Stimulated activated memory B cell treated with anti-CD40 and anti-IgM and Interleukin-4, amounts not matched to agents 10 μg/mL and 1 μg/mL and 100 μg/mL, for 72 hours (primary cell): Measurements from ENCODE around the gene DBN1.

Experiments used
- ATAC-seq: fragments of 150-1000 bp; cut with Tn5 transposase; 2 replicates; pipeline ENCODE4 v1.10.0; 2021
- H3K27ac Mint-ChIP-seq: one replicate; pipeline ENCODE4 v1.8.0; 2022; ENCODE audit warnings: mild to moderate bottlenecking, mixed read lengths
- H3K27me3 Mint-ChIP-seq: one replicate; pipeline ENCODE4 v1.8.0; 2022; ENCODE audit warnings: mixed read lengths
- H3K36me3 Mint-ChIP-seq: one replicate; pipeline ENCODE4 v1.8.0; 2022; ENCODE audit warnings: mixed read lengths
- H3K4me1 Mint-ChIP-seq: one replicate; pipeline ENCODE4 v1.8.0; 2022; ENCODE audit warnings: mixed read lengths
- H3K4me3 Mint-ChIP-seq: one replicate; pipeline ENCODE4 v1.8.0; 2022; ENCODE audit warnings: mild to moderate bottlenecking, moderate library complexity, mixed read lengths
- H3K9me3 Mint-ChIP-seq: one replicate; pipeline ENCODE4 v1.8.0; 2022; ENCODE audit warnings: mixed read lengths

The DBN1 gene

DNA sequence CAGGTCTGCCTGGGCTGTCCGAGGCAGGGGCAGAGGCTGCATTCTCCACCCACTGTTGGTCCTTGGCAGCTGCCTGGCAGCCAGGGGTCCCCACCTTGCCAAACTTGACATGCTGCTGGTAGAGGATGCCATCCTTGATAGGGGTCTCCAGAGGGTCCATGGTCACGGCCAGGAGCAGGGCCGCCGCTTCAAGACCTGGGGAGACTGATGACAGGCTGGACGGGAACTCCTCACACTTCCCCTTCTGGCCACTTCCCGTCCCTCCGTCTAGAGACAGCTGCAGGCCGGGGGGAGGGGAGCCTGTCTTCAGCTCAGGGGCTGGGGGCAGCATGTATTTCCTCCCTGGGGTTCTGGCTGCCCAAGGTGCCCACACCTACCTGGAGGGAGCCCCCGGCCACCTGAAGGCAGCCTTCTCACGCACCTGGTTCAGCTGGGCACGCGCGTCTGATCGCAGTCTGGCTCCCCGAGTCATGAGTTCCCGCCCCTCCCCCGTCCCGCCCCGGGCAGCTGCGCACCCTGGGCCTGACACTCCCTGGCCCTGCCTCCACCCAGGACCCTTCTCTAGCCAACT lies 36.0 kb upstream of the DBN1 start, which contains the start of gene DOK3:
DOK3 (minus strand) TSS at position 446 of the 571 bp plus-strand sequence; CDS start at position 160, 286 bp downstream.
- Mint-ChIP-seq H3K27ac (peak within 1 kb of the TSS; percentile 95), H3K9me3 (no peaks in the 10 kb centered on the region), H3K36me3 (peaks cover 63% of the 10 kb centered on the region), H3K27me3 (no peaks in the 10 kb centered on the region), H3K4me3 (peak within 1 kb of the TSS; percentile 94), H3K4me1 (peaks cover 63% of the 10 kb centered on the region)
- ATAC-seq: peak; percentile 72

DNA sequence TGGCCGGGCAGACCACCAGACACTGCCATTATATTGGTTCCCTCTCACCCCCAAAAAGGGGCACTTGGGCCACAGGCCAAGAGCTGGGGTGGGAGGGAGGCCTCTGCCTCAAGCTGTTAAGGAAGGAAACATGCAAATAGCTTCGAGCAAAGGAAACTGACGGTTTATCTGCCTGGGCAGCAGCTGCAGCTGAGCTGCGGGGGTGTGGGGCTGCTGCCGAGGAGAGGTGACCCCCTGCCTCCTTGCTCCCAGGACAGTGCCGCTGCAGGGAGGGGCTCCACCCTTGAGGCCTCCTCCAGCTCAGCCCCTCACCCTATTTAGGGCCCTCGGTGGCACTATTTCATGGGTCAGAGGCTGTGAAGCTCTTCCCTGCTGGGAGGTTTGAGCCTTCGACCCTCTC lies 35.4 kb upstream of the DBN1 start:
- Mint-ChIP-seq H3K36me3 (peaks cover 57% of the 10 kb centered on the region), H3K4me1 (peaks cover 57% of the 10 kb centered on the region), H3K4me3 (peak overlapping the region; percentile 94), H3K27me3 (no peaks in the 10 kb centered on the region), H3K9me3 (no peaks in the 10 kb centered on the region), H3K27ac (peak overlapping the region; percentile 95)
- peak; percentile 52 for ATAC-seq

DNA sequence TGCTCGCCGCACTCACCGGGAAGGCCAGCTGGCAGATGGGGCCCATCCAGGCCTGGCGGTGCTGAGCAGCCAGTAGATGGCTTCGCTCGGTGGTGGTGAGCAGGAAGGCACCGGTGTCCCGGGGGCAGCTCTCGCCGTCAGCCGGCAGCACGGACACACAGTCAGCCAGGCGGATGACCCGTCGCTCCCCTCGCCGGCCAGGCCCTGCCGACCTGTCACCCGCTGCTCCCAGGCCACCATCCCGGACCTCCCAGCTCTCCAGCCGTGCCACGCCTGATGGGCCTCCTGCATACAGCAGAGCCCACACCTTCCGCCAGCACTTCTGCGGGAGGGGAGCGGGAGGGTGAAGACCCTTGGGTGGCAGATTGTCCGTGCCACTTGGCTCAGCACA lies 34.8 kb upstream of the DBN1 start:
- peaks cover 50% of the 10 kb centered on the region for H3K36me3 Mint-ChIP-seq
- H3K4me1 Mint-ChIP-seq: peaks cover 61% of the 10 kb centered on the region
- no peaks in the 10 kb centered on the region for H3K9me3 Mint-ChIP-seq
- peak overlapping the region; percentile 94 for H3K4me3 Mint-ChIP-seq
- ATAC-seq: no peak
- peak overlapping the region; percentile 95 for H3K27ac Mint-ChIP-seq
- H3K27me3 Mint-ChIP-seq: no peaks in the 10 kb centered on the region

DNA sequence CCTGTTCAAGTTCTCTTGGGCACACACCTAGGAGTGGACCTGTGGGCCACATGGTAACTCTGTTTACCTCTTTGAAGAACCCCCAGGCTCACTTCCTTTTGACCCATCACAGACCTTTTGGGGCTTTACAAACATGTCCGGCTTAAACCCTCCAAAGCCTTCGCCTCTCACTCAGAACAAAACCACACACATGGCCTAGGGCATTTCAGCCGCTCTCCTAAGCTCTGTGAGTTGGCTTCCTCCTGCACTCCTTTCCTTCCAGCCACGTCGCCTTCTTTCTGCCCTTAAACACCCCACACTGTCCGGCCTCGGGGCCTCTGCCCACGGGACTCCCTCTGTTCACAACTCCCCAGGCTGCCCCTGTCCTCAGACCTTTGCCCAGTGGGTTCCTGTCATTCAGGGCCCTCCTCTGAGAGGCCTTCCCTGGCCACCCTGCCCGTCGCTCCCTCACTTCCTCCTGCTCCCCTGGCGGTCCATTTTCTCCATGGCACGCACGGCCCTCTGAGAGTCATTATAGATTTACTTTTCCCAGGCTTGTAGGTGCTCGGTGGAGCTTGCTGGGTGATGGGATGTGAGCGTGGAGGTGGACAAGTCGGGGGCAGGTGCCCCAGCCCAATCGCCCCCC lies 34.3 kb upstream of the DBN1 start:
- Mint-ChIP-seq H3K36me3 (peaks cover 48% of the 10 kb centered on the region), H3K27me3 (no peaks in the 10 kb centered on the region), H3K4me1 (peaks cover 67% of the 10 kb centered on the region), H3K27ac (peak overlapping the region; percentile 95), H3K4me3 (peak overlapping the region; percentile 94), H3K9me3 (no peaks in the 10 kb centered on the region)
- ATAC-seq: no peak

DNA sequence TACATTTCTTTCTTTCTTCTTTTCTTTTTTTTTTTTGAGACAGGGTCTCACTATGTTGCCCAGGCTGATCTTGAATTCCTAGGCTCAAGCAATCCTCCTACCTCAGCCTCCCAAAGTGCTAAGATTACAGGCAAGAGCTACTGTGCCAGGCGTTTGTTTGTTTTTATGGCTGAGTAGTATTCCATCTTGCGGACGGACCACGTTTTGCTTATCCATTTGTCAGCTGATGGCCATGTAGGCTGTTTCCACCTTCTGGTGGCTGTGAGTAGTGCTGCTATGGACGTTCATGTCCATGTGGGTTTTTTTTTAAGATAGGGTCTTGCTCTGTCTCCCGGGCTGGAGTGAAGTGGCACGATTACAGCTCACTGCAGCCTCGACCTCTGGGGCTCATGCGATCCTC lies 33.7 kb upstream of the DBN1 start:
- ATAC-seq: no peak
- H3K27ac Mint-ChIP-seq: peak overlapping the region; percentile 95
- peak overlapping the region; percentile 94 for H3K4me3 Mint-ChIP-seq
- H3K9me3 Mint-ChIP-seq: no peaks in the 10 kb centered on the region
- peaks cover 49% of the 10 kb centered on the region for H3K36me3 Mint-ChIP-seq
- peaks cover 72% of the 10 kb centered on the region for H3K4me1 Mint-ChIP-seq
- no peaks in the 10 kb centered on the region for H3K27me3 Mint-ChIP-seq

DNA sequence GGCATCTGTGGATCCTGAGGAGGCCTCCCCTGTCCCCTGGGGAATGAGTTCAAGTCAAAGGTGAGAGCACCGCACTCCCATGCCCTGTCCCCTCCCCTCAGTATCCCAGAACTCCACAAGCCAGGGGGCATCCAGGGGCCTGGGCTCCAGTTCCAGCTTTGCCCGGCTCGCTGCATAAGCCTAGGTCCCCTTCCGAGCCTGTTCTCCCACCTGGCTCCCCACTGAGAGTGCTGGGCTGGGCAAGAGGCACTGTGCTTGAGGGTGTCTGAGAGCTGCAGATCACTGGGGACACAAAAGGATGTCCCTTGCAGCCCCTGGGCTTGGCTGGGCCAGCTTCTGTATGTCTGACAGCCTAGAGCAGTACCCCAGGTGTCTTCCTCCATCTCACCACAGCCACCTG lies 31.6 kb upstream of the DBN1 start:
- H3K9me3 Mint-ChIP-seq: no peaks in the 10 kb centered on the region
- no peak overlapping the region for H3K4me3 Mint-ChIP-seq
- no peak for ATAC-seq
- no peaks in the 10 kb centered on the region for H3K27me3 Mint-ChIP-seq
- H3K4me1 Mint-ChIP-seq: peaks cover 77% of the 10 kb centered on the region
- H3K36me3 Mint-ChIP-seq: peaks cover 37% of the 10 kb centered on the region
- no peak overlapping the region for H3K27ac Mint-ChIP-seq

DNA sequence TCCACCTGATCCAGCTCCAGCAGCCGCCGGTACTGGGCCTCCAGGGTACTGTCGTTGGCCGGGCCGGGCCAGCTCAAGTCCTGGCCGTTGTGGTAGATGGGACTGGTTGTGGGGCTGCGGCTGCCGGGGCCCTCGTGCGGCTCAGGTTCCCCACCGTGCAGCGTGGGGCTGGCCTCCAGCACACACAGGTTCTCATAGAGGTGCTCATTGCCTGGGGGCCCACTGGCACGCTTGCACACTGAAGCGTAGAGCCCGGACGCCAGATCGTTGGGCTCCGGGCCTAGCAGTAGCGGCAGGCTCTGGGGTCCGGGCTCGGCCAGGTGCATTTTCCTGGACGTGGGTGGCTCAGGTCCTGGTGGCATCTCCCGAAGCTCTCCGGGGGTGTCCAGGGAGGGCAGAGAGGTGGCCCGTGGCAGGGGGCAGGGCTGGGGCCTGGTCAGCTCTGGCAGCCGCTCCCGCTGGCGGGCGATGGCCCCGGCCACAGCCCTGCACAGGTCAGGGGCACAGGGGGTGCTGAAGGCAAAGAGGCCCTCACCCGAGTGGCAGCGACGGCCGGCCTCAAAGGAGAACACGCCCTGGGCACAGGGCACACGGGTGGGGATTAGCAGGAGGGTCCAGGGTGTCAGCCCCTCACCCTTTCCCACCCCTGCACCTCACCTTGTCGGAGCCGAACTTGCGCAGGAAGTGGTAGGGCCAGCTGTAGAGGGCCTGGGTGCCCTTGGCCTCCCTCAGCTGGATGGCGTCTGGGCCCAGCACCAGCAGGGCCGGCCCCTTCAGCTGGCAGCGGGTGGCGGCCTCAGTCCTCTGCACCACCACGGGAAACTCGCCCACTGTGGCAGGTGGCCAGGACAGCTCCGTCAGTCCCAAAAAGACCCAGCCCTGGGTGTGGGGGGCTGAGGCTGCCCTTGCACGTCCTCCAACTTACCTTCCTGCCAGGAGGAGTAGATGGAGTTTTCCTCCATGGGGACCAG lies 30.9 kb upstream of the DBN1 start:
- Mint-ChIP-seq H3K27ac (no peak overlapping the region), H3K27me3 (no peaks in the 10 kb centered on the region), H3K4me3 (no peak overlapping the region), H3K36me3 (peaks cover 32% of the 10 kb centered on the region), H3K4me1 (peaks cover 76% of the 10 kb centered on the region), H3K9me3 (no peaks in the 10 kb centered on the region)
- no peak for ATAC-seq

DNA sequence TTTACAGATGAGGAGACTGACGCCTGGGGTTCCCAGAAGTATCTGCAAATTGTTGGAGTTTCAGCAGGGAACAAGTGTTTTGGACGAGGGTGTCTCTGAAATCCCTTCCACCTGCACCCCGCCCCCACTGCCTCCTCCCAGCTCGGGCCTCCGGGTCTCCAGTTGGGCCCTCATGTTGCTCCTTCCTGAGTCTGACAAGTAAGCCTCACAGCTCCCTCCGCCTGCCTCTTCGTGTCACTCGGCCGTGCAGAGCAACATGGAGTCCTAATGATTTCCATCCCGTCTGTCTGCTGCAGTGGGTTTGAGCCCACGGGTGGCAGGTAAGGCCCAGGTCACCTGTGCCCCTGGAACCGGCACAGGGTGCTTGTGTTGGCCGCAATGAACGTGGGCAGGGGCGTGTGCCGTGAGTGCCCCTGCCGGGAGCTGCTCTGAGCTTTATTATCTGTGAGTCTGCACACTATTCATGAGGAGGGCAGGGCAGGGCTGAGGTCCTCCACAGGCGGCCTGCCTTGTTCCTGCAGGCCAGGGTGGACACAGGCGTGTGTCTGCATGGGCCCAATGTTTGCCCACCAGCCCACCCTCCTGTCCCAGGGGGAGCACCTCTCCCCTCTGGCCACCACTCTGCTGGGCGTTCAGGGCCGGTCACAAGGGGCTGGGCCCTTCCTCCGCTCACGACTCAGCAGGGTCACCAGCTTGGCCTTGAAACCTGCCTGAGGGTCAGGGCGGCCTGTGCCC lies 30.1 kb upstream of the DBN1 start:
- ATAC-seq: no peak
- H3K9me3 Mint-ChIP-seq: no peaks in the 10 kb centered on the region
- H3K36me3 Mint-ChIP-seq: peaks cover 29% of the 10 kb centered on the region
- peaks cover 6% of the 10 kb centered on the region for H3K27me3 Mint-ChIP-seq
- H3K4me1 Mint-ChIP-seq: peaks cover 72% of the 10 kb centered on the region
- H3K27ac Mint-ChIP-seq: no peak overlapping the region
- H3K4me3 Mint-ChIP-seq: no peak overlapping the region

DNA sequence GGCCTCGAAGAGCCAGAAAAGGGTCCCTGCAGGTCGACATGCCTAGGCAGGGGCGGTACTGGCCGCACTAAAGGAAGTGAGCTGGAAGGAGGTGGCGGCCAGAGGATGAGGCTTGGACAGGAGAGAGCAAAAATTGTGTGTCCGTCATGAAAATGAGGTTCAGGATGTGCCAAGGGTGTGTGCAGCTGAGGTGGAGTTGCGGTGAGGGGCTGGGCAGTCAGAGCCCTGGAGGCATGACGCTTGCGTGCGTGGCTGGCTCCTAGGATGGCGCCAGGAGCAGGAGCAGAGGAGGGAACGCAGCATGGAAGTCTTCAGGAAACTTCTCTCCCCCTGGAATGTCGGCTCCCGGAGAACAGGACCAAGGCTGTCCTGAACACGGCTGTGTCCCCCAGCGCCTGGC lies 29.5 kb upstream of the DBN1 start:
- Mint-ChIP-seq H3K4me3 (peak overlapping the region; percentile 6), H3K9me3 (no peaks in the 10 kb centered on the region), H3K4me1 (peaks cover 73% of the 10 kb centered on the region), H3K27ac (peak overlapping the region; percentile 31), H3K27me3 (peaks cover 12% of the 10 kb centered on the region), H3K36me3 (peaks cover 25% of the 10 kb centered on the region)
- ATAC-seq: no peak

DNA sequence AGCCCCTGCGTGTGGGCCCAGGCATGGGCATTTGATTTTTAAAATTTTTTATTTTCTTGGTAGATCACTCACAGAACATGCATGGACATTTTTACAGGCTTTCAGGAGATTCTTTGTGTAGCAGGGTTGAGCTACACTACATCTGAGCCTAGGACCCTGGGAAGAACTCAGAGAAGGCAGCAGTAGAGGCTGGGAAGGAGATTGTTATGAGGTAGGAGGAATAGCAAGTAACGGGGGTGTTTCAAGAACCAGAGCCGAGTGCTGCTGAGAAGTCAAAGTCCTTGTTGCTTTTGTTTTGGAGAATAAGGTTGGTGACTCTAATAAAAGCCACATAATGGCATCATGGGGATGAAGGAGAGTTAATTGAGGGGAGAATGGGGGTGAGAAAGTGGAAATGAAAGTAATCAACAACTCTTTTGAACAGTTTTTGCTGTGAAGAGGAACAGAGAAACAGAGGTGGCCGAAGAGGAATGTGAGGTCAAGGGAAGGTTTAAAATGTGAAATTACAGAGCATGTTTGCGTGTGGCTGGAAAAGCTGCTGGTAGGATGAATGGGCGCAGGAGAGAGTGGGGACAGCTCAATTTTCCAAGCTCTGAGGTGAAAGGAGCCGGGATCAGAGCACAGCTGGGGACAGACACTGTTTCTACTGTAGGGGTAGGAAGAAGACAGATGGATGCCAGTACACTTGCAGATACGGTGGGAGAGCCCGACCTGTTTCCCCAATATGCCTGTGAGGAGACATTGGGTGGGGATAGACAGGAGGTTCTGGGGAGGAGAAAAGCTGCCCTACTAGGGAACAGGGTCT lies 28.6 kb upstream of the DBN1 start:
- ATAC-seq: no peak
- H3K27ac Mint-ChIP-seq: peak overlapping the region; percentile 31
- H3K4me1 Mint-ChIP-seq: peaks cover 69% of the 10 kb centered on the region
- H3K36me3 Mint-ChIP-seq: peaks cover 17% of the 10 kb centered on the region
- peak overlapping the region; percentile 33 for H3K4me3 Mint-ChIP-seq
- no peaks in the 10 kb centered on the region for H3K9me3 Mint-ChIP-seq
- peaks cover 12% of the 10 kb centered on the region for H3K27me3 Mint-ChIP-seq

DNA sequence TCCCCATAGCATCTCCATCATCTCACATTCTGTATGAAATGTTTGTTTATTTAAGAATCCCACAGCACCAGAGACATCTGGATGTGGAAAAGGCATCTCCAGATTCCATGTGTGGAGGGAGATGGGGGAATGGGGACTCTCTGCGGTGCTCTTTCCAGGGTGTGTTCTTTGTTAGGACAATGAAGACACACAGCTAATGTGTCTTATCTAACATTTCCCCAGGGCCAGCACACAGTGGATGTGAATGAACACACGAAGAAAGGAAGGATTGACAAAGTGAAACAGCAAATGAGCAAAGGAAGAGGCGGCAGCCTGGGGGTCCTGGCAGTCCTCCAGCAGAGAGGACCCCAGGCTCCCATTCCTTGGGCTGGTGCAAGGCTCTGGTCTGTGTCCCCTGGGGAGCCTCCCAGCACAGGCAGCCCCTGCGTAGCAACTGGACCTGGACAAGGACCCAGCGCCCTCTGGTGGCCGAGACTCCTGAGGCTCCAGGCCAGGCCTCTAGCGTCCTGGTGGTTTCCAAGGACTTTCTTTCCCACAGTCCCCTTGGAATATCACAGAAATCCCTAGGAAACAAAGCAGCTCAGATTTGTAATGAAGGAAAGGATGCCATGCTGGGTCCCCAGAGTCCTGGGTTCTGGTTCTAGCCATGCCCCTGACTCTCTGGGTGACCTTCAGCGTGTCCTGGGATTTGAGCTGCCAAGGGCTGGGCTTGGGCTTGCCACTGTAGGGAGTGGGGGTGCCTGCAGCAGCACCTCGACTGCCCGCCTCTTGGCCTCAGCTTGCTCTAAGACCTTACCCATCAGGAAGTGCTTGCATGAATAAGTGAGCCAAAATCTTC lies 27.5 kb upstream of the DBN1 start:
- H3K36me3 Mint-ChIP-seq: peaks cover 13% of the 10 kb centered on the region
- ATAC-seq: no peak
- no peak overlapping the region for H3K27ac Mint-ChIP-seq
- H3K9me3 Mint-ChIP-seq: no peaks in the 10 kb centered on the region
- peaks cover 12% of the 10 kb centered on the region for H3K27me3 Mint-ChIP-seq
- peaks cover 71% of the 10 kb centered on the region for H3K4me1 Mint-ChIP-seq
- no peak overlapping the region for H3K4me3 Mint-ChIP-seq

DNA sequence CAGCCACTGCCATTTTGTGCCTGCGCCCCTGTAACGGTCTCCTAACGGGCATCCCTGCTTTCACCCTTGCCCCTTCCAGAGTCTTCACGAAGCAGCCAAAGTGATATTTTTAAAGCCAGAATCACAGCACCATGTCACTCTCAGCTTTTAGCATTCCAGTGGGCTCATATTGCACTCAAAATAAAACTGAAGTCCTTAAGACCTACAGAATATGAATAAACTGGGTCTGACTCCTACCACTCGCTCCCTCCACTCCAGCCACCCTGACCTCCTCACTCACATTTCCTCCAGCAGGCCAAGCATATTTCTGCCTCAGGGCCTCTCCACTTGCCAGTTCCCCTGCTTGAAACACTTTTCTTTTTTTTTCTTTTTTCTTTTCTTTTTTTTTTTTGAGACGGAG lies 26.4 kb upstream of the DBN1 start:
- H3K27me3 Mint-ChIP-seq: peaks cover 12% of the 10 kb centered on the region
- no peak overlapping the region for H3K27ac Mint-ChIP-seq
- peaks cover 75% of the 10 kb centered on the region for H3K4me1 Mint-ChIP-seq
- no peaks in the 10 kb centered on the region for H3K9me3 Mint-ChIP-seq
- peaks cover 7% of the 10 kb centered on the region for H3K36me3 Mint-ChIP-seq
- ATAC-seq: no peak
- peak overlapping the region; percentile 18 for H3K4me3 Mint-ChIP-seq

DNA sequence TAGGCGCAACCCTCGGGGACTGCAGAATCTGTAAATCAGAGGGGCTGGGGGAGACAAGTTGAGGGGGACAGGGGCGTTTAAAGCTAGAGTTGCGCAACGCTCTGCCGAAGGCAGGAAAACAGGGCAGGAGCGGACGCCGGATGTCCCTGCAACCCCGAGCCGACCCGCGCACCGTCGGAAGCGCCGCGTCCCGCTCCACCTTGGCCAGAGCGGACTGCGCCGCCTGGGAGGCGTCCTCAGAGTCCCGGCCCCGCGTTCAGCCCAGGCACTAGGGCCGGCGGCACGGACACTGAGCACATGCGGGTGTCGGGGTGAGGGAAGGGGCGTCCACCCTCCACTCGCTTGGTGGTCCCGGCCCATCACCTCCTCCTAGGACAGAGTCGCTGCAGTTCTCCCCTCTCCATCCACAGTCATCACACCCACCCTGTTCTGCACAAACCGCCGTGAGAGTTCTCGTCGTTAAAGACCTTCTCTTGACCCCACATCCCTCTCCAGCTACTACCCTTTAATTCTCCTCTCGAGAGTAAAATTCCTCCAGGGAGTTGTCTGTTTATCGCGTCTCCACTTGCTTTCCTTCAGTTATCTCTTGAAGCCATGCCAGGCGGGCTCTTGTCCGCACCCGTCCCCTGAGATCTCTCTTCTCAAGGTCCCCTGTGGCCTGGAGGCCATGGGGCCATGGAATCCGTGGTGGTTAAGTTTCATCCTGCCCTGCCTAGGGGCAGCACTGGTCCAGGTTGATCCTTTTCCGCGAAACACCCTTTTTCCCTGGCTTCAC lies 24.8 kb upstream of the DBN1 start:
- H3K36me3 Mint-ChIP-seq: peaks cover 8% of the 10 kb centered on the region
- peak overlapping the region; percentile 45 for H3K27ac Mint-ChIP-seq
- ATAC-seq: no peak
- H3K9me3 Mint-ChIP-seq: no peaks in the 10 kb centered on the region
- peaks cover 86% of the 10 kb centered on the region for H3K4me1 Mint-ChIP-seq
- peak overlapping the region; percentile 75 for H3K4me3 Mint-ChIP-seq
- peaks cover 12% of the 10 kb centered on the region for H3K27me3 Mint-ChIP-seq
